ENCODE measurements around the gene MYMK. TPM values are rescaled to one million over a fixed set of nuclear protein-coding genes. Genes with fewer than 3 reads are reported as not detected.

Gene MYMK
- total RNA-seq, 1 experiment from 2014 or later, result not detected

DNA sequence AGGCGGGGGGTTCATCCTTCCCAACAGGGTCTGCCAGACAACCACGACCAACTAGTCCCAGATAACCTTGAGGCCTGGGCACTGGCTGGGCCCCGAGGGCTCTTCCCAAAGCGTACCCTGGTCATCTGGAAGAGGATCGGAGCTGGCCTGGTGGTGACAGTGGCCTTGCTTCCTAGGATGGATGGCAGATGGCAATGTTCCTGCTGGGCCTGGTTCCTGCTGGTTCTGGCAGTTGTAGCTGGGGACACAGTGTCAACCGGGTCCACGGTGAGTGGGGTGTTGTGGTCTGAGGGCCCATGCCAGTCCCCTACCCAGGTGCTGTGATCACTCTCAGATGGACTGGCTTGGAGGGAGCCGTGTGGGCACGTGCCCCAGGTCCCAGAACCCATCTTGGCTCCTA, 11.8 kb upstream of the MYMK start (continued):
- TF ChIP-seq, protein P1, sequence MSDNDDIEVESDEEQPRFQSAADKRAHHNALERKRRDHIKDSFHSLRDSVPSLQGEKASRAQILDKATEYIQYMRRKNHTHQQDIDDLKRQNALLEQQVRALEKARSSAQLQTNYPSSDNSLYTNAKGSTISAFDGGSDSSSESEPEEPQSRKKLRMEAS (IDR thresholded peaks at IDR 0.05), result no peak
- no peak for TF ChIP-seq CEBPB (IDR thresholded peaks at IDR 0.05; ENCODE audit: low read depth)

DNA sequence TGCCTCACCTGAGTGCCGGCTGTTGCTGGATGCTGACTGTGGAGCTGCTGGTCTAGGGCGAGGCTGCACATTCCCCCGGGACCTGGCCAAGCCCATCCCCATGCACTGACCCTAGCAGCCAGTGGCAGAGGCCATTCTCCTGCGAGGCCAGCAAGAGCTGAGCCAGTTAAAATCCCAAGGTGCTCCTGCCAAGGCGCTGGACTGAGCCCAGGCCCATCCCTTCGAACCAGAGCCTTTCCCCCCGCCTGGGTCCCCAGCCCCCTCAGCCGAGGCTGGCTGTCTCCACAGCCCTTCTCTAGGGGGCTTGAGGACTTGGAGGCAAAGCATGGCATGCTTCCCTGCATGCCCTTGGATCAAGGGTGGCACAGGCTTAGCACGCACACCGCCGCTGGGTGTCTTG, 11.3 kb upstream of the MYMK start:
- Histone ChIP-seq H3K36me3 (ENCODE audit: control insufficient read depth in 1 of 2, insufficient read depth in 2 of 2, low read length in 2 of 2) (no peaks in the 10 kb centered on the region), H4K20me1 (ENCODE audit: insufficient read depth) (no peaks in the 10 kb centered on the region), H3K27ac (ENCODE audit: low read depth, low read length) (no peak overlapping the region), H3K27me3 (ENCODE audit: insufficient read depth, low read length) (no peaks in the 10 kb centered on the region), H3K9me3 (ENCODE audit: control insufficient read depth in 1 of 2, insufficient read depth in 1 of 2, low read depth in 1 of 2, low read length in 2 of 2) (no peaks in the 10 kb centered on the region), H2AFZ (ENCODE audit: low read depth, low read length, poor library complexity, severe bottlenecking) (no peak overlapping the region), H3K4me1 (ENCODE audit: control insufficient read depth in 1 of 2, insufficient read depth in 2 of 2, low read length in 2 of 2) (no peaks in the 10 kb centered on the region; a peak in 1 of 4 replicates), H3K4me3 (replicated peaks in 1 of 2; ENCODE audit: low read depth in 1 of 2, low read length in 2 of 2) (no peak overlapping the region), H3K4me2 (ENCODE audit: low read length) (no peak overlapping the region), H3K9me2 (ENCODE audit: insufficient read depth) (no peaks in the 10 kb centered on the region), H3K9ac (ENCODE audit: low read length) (no peak overlapping the region), H3K79me2 (ENCODE audit: insufficient read depth, low read length) (no peaks in the 10 kb centered on the region)
- RAD21 ChIA-PET (ENCODE audit: low non-redundant PET in 1 of 2, low total read pairs in 2 of 2, uncharacterized antibody in 2 of 2, unreplicated experiment in 2 of 2), result no interaction called here
- POLR2A ChIA-PET, result no interaction called here
- no peak for TF ChIP-seq TCF7L2 (IDR thresholded peaks at IDR 0.05; ENCODE audit: borderline replicate concordance, extremely low read depth, insufficient read depth, insufficient read length)
- no peak for TF ChIP-seq FOSL1 (IDR thresholded peaks at IDR 0.05; ENCODE audit: low read depth)
- DNase-seq (ENCODE audit: low read depth, low spot score) (no peak), ATAC-seq (no peak)
- intact Hi-C loops (cut with micrococcal nuclease), result no loop called here
- CTCF ChIA-PET, result interaction anchor here (0.6 kb wide), 1 partner anchor 11 kb away, joined by 3 read pairs; the partner anchor contains the start of gene MYMK
- no TSS peak for BruUV-seq (replicated peaks)

DNA sequence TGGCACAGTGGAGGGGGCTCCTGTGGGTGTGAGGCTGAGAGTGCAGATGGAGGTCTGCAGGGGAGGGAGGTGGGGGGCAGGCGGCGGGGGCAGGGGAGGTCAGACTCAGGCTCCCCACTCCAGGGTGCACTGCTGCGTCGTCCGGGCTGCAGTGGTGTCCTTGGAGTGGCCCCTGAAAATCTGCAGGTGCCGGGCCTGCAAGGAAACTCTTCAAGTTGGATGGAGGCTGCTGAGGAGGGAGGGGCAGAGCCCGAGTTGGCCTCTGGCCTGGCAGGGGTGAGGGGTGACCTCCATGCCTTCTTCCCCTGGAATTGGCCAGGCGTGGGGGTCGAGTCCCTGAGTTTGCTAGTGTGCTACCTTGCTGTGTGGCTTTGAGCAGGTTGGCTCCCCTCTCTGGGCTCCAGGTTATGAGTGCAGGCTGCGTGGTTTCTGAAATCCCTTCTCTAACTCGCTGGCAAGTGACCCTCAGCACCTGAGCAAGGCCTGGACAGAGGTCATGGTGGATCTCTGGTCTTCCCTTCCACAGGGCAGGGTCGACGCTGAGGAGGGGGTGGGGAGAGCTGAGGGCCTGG, 10.6 kb upstream of the MYMK start:
- BruUV-seq (replicated peaks), result no TSS peak
- TF ChIP-seq, protein P2, sequence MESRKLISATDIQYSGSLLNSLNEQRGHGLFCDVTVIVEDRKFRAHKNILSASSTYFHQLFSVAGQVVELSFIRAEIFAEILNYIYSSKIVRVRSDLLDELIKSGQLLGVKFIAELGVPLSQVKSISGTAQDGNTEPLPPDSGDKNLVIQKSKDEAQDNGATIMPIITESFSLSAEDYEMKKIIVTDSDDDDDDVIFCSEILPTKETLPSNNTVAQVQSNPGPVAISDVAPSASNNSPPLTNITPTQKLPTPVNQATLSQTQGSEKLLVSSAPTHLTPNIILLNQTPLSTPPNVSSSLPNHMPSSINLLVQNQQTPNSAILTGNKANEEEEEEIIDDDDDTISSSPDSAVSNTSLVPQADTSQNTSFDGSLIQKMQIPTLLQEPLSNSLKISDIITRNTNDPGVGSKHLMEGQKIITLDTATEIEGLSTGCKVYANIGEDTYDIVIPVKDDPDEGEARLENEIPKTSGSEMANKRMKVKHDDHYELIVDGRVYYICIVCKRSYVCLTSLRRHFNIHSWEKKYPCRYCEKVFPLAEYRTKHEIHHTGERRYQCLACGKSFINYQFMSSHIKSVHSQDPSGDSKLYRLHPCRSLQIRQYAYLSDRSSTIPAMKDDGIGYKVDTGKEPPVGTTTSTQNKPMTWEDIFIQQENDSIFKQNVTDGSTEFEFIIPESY (IDR thresholded peaks at IDR 0.05; ENCODE audit: extremely low read depth, insufficient replicate concordance, low read length), result no peak
- TF ChIP-seq FOSL1 (IDR thresholded peaks at IDR 0.05; ENCODE audit: low read depth) (no peak), TCF7L2 (IDR thresholded peaks at IDR 0.05; ENCODE audit: borderline replicate concordance, extremely low read depth, insufficient read depth, insufficient read length) (no peak), SP1 (IDR thresholded peaks at IDR 0.05; ENCODE audit: low read depth) (no peak), EGR1 (IDR thresholded peaks at IDR 0.05; ENCODE audit: low read depth) (no peak), POLR2AphosphoS5 (IDR thresholded peaks at IDR 0.05; ENCODE audit: low read depth, low read length) (no peak), POLR2A (IDR thresholded peaks at IDR 0.05; ENCODE audit: borderline replicate concordance, extremely low read depth, insufficient read depth, insufficient read length) (no peak)
- TF ChIP-seq, protein P1 (IDR thresholded peaks at IDR 0.05), result no peak
- TF ChIP-seq, protein P3, sequence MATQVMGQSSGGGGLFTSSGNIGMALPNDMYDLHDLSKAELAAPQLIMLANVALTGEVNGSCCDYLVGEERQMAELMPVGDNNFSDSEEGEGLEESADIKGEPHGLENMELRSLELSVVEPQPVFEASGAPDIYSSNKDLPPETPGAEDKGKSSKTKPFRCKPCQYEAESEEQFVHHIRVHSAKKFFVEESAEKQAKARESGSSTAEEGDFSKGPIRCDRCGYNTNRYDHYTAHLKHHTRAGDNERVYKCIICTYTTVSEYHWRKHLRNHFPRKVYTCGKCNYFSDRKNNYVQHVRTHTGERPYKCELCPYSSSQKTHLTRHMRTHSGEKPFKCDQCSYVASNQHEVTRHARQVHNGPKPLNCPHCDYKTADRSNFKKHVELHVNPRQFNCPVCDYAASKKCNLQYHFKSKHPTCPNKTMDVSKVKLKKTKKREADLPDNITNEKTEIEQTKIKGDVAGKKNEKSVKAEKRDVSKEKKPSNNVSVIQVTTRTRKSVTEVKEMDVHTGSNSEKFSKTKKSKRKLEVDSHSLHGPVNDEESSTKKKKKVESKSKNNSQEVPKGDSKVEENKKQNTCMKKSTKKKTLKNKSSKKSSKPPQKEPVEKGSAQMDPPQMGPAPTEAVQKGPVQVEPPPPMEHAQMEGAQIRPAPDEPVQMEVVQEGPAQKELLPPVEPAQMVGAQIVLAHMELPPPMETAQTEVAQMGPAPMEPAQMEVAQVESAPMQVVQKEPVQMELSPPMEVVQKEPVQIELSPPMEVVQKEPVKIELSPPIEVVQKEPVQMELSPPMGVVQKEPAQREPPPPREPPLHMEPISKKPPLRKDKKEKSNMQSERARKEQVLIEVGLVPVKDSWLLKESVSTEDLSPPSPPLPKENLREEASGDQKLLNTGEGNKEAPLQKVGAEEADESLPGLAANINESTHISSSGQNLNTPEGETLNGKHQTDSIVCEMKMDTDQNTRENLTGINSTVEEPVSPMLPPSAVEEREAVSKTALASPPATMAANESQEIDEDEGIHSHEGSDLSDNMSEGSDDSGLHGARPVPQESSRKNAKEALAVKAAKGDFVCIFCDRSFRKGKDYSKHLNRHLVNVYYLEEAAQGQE (IDR thresholded peaks at IDR 0.05; ENCODE audit: low read depth), result no peak
- TF ChIP-seq, protein P4, sequence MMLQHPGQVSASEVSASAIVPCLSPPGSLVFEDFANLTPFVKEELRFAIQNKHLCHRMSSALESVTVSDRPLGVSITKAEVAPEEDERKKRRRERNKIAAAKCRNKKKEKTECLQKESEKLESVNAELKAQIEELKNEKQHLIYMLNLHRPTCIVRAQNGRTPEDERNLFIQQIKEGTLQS (IDR thresholded peaks at IDR 0.05), result no peak

More for the DNA sequence above, 10.6 kb upstream of the MYMK start:
- Histone ChIP-seq H4K20me1 (ENCODE audit: insufficient read depth) (no peaks in the 10 kb centered on the region), H3K79me2 (ENCODE audit: insufficient read depth, low read length) (no peaks in the 10 kb centered on the region), H3K27me3 (ENCODE audit: insufficient read depth, low read length) (no peaks in the 10 kb centered on the region), H3K9me3 (ENCODE audit: control insufficient read depth in 1 of 2, insufficient read depth in 1 of 2, low read depth in 1 of 2, low read length in 2 of 2) (no peaks in the 10 kb centered on the region), H2AFZ (ENCODE audit: low read depth, low read length, poor library complexity, severe bottlenecking) (no peak overlapping the region), H3K27ac (ENCODE audit: low read depth, low read length) (no peak overlapping the region), H3K9me2 (ENCODE audit: insufficient read depth) (no peaks in the 10 kb centered on the region), H3K9ac (ENCODE audit: low read length) (no peak overlapping the region), H3K4me1 (ENCODE audit: control insufficient read depth in 1 of 2, insufficient read depth in 2 of 2, low read length in 2 of 2) (no peaks in the 10 kb centered on the region; a peak in 1 of 4 replicates), H3K4me3 (replicated peaks in 1 of 2; ENCODE audit: low read depth in 1 of 2, low read length in 2 of 2) (no peak overlapping the region), H3K4me2 (ENCODE audit: low read length) (no peak overlapping the region), H3K36me3 (ENCODE audit: control insufficient read depth in 1 of 2, insufficient read depth in 2 of 2, low read length in 2 of 2) (no peaks in the 10 kb centered on the region)
- DNase-seq (ENCODE audit: low read depth, low spot score) (no peak), ATAC-seq (no peak)
- ChIA-PET POLR2A (no interaction called here), RAD21 (ENCODE audit: low non-redundant PET in 1 of 2, low total read pairs in 2 of 2, uncharacterized antibody in 2 of 2, unreplicated experiment in 2 of 2) (no interaction called here), CTCF (no interaction called here)
- intact Hi-C loops (cut with micrococcal nuclease), result no loop called here

Data from HCT116 (cell line).